Fibroblast of pulmonary artery (primary cell): ENCODE measurements around the gene ITGAX.
"Not testable (repeated sequence)": the region's sequence is repeated elsewhere in the genome, so short reads cannot be mapped to it uniquely, and the experiment has no call there.

ENCODE experiments used
- DNase-seq: peaks from one replicate; pipeline ENCODE4 v3.0.0-alpha.2; 2010; ENCODE audit warnings: low read depth
- H3K4me3 ChIP-seq: replicated peaks from 2 replicates; pipeline ENCODE4 v1.5.1; 2011; ENCODE audit warnings: low read depth, mild to moderate bottlenecking, control low read depth, low read length, moderate library complexity
- CTCF ChIP-seq: IDR thresholded peaks from 2 replicates; pipeline ENCODE4 v1.5.1; 2011; ENCODE audit warnings: mild to moderate bottlenecking, control low read depth, low read length, inconsistent platforms; ENCODE audit errors: missing control alignments

ITGAX gene

GRCh38 chr16:31354394-31355291, at the start of gene ITGAX:
Gene ITGAX (plus strand): TSS chr16:31355176. CDS start chr16:31355255, 79 bp downstream.
- TF ChIP-seq CTCF, result no peak
- DNase-seq, result peak; percentile 44
- H3K4me3 ChIP-seq, result no peak within 1 kb of the TSS

GRCh38 chr16:31305219-31305618, 49.8 kb upstream of the ITGAX start:
- DNase-seq, result no peak
- no peak overlapping the region for H3K4me3 ChIP-seq
- TF ChIP-seq CTCF, result no peak

- not testable (repeated sequence) for H3K4me3 ChIP-seq
These were observed 46.6 kb upstream of the ITGAX start for GRCh38 chr16:31308381-31308780.

GRCh38 chr16:31322500-31322899, 32.5 kb upstream of the ITGAX start:
- H3K4me3 ChIP-seq, result no peak overlapping the region
- no peak for TF ChIP-seq CTCF
- DNase-seq, result no peak

More at GRCh38 chr16:31308381-31308780, 46.6 kb upstream of the ITGAX start:
- DNase-seq, result not testable (repeated sequence)

GRCh38 chr16:31323959-31324629, 30.9 kb upstream of the ITGAX start:
- no peak for DNase-seq
- H3K4me3 ChIP-seq, result no peak overlapping the region
- no peak for TF ChIP-seq CTCF

GRCh38 chr16:31325171-31325570, 29.8 kb upstream of the ITGAX start:
- H3K4me3 ChIP-seq, result no peak overlapping the region
- TF ChIP-seq CTCF, result no peak
- no peak for DNase-seq

GRCh38 chr16:31327646-31328225, 27.2 kb upstream of the ITGAX start:
- TF ChIP-seq CTCF, result no peak
- DNase-seq, result no peak
- H3K4me3 ChIP-seq, result no peak overlapping the region
